Neural progenitor cell (in vitro differentiated cells): ENCODE results near the gene KCNJ18. TPM values are rescaled to one million over a fixed set of nuclear protein-coding genes. Genes with fewer than 3 reads are reported as not detected.
"Not testable (repeated sequence)": the region's sequence is repeated elsewhere in the genome, so short reads cannot be mapped to it uniquely, and the experiment has no call there.

ENCODE experiments used
- DNase-seq: peaks from one replicate; pipeline ENCODE4 v3.0.0-alpha.2; 2016; ENCODE audit warnings: low spot score
- H2AFZ ChIP-seq: fragments of 200-600 bp; sonication (generic); replicated peaks from 2 replicates; pipeline ENCODE4 v1.6.1; 2016; ENCODE audit warnings: antibody characterized with exemption
- H3F3A ChIP-seq: fragments of 200-600 bp; sonication (generic); 2 replicates; pipeline ENCODE4 v1.6.1; 2016; ENCODE audit warnings: antibody characterized with exemption, low read depth
- H3K27ac ChIP-seq: fragments of 200-600 bp; sonication (generic); 2 replicates; pipeline ENCODE4 v1.5.1; 2016; ENCODE audit warnings: mild to moderate bottlenecking
- H3K27me3 ChIP-seq: fragments of 200-600 bp; sonication (generic); 2 replicates; pipeline ENCODE4 v1.6.1; 2016; ENCODE audit warnings: mild to moderate bottlenecking, moderate library complexity
- H3K36me3 ChIP-seq: fragments of 200-600 bp; sonication (generic); 2 replicates; pipeline ENCODE4 v1.5.1; 2016
- H3K4me1 ChIP-seq: fragments of 200-600 bp; sonication (generic); 2 replicates; pipeline ENCODE4 v1.6.1; 2016; ENCODE audit warnings: mixed run types
- H3K4me2 ChIP-seq: fragments of 200-600 bp; sonication (generic); 2 replicates; pipeline ENCODE4 v1.6.1; 2016
- H3K4me3 ChIP-seq: fragments of 200-600 bp; sonication (generic); 2 replicates; pipeline ENCODE4 v1.5.1; 2016
- H3K79me2 ChIP-seq: fragments of 200-600 bp; sonication (generic); 2 replicates; pipeline ENCODE4 v1.6.1; 2016; ENCODE audit warnings: low read depth
- H3K9ac ChIP-seq: fragments of 200-600 bp; sonication (generic); 2 replicates; pipeline ENCODE4 v1.6.1; 2016
- H3K9me3 ChIP-seq: fragments of 200-600 bp; sonication (generic); 2 replicates; pipeline ENCODE4 v1.5.1; 2016; ENCODE audit warnings: low read depth
- H4K20me1 ChIP-seq: fragments of 200-600 bp; sonication (generic); 2 replicates; pipeline ENCODE4 v1.6.1; 2016; ENCODE audit warnings: low read depth
- H3K27ac Mint-ChIP-seq: 3 replicates; pipeline ENCODE4 v1.8.0; 2021; ENCODE audit warnings: mixed read lengths
- H3K27me3 Mint-ChIP-seq: 2 replicates; pipeline ENCODE4 v1.8.0; 2022; ENCODE audit warnings: low read depth, mild to moderate bottlenecking, inconsistent platforms, moderate library complexity, mixed read lengths; ENCODE audit not compliant: insufficient read depth
- H3K36me3 Mint-ChIP-seq: 3 replicates; pipeline ENCODE4 v1.8.0; 2021; ENCODE audit warnings: mixed read lengths
- H3K4me1 Mint-ChIP-seq: 3 replicates; pipeline ENCODE4 v1.8.0; 2021; ENCODE audit warnings: mixed read lengths
- H3K4me3 Mint-ChIP-seq: 3 replicates; pipeline ENCODE4 v1.8.0; 2021; ENCODE audit warnings: mild to moderate bottlenecking, moderate library complexity, mixed read lengths
- H3K9me3 Mint-ChIP-seq: 3 replicates; pipeline ENCODE4 v1.8.0; 2020; ENCODE audit warnings: mixed read lengths
- EZH2 ChIP-seq: fragments of 200-600 bp; sonication (generic); IDR thresholded peaks from 2 replicates; pipeline ENCODE4 v1.6.1; 2017; ENCODE audit warnings: antibody characterized with exemption, mild to moderate bottlenecking, moderate library complexity
- EZH2phosphoT487 ChIP-seq: fragments of 200-600 bp; sonication (generic); IDR thresholded peaks from 2 replicates; pipeline ENCODE4 v1.6.1; 2017; ENCODE audit warnings: antibody characterized with exemption
- total RNA-seq: library from RNA; depleted of rRNA; stranded (reverse); fragments of >200 nt; gene quantifications from 2 replicates; pipeline ENCODE4 v1.2.3, GENCODE V29; 2015; ENCODE audit warnings: low replicate concordance
- TF ChIP-seq, protein P1 (sequence below): fragments of 200-600 bp; sonication (generic); IDR thresholded peaks from 2 replicates; pipeline ENCODE4 v1.5.1; 2017; ENCODE audit warnings: antibody characterized with exemption, mild to moderate bottlenecking

Gene KCNJ18
- total RNA-seq, 1 donor from 2014 or later, result not detected

DNA sequence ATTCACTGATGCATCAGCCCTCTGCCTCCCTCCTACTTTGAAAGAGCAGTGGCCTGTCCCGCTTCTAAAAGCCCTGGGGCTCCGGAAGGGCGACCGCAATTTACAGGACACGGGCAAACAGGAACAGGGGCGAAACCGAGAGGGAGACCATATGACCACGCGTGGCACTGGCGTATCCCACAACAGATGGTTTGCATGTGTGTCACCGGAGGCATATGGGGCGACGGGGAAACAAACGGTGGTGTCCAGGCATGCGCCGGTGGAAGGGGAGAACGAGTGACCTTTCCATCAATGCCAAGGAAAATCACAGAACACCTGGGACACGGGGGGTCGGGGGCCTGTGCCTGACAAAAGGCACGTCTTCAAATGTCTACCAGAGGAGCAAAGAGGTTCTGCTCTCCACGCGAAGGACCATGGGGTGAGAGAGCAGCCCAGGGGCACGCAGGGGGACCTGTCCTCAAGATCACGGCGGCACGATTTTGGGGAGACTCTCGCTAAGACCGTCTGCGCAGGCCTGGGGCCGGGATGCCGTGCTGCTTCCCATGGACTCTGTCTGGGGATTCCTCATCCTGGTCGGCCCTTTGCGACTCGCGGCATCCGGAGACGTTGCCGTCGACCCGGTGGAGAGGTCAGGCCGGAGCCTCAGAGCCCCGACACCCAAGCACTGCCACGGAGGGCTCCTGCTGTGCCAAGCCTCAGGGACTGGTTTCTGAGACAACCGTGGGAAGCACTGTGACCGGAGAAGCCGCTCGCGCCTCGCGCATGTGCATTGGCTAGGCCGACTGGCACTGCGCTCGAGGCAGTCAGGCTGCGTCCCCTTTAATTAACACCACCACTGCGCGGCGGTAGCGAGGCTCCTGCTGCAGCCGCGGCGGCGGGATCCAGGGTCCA lies 12.8 kb upstream of the KCNJ18 start:
- peaks cover 2% of the 10 kb centered on the region for H3K36me3 Mint-ChIP-seq
- Histone ChIP-seq H3F3A (no peaks in the 10 kb centered on the region), H3K27ac (no peak overlapping the region), H3K79me2 (no peaks in the 10 kb centered on the region), H4K20me1 (no peaks in the 10 kb centered on the region), H3K4me3 (no peak overlapping the region), H2AFZ (no peak overlapping the region), H3K36me3 (no peaks in the 10 kb centered on the region), H3K4me2 (no peak overlapping the region), H3K9me3 (no peaks in the 10 kb centered on the region), H3K9ac (no peak overlapping the region), H3K27me3 (no peaks in the 10 kb centered on the region), H3K4me1 (no peaks in the 10 kb centered on the region)
- TF ChIP-seq, protein P1, sequence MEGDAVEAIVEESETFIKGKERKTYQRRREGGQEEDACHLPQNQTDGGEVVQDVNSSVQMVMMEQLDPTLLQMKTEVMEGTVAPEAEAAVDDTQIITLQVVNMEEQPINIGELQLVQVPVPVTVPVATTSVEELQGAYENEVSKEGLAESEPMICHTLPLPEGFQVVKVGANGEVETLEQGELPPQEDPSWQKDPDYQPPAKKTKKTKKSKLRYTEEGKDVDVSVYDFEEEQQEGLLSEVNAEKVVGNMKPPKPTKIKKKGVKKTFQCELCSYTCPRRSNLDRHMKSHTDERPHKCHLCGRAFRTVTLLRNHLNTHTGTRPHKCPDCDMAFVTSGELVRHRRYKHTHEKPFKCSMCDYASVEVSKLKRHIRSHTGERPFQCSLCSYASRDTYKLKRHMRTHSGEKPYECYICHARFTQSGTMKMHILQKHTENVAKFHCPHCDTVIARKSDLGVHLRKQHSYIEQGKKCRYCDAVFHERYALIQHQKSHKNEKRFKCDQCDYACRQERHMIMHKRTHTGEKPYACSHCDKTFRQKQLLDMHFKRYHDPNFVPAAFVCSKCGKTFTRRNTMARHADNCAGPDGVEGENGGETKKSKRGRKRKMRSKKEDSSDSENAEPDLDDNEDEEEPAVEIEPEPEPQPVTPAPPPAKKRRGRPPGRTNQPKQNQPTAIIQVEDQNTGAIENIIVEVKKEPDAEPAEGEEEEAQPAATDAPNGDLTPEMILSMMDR, result no peak
- TF ChIP-seq EZH2phosphoT487 (no peak), EZH2 (no peak)
- no peak for DNase-seq
- H3K4me3 Mint-ChIP-seq, result no peak overlapping the region
- peaks cover 11% of the 10 kb centered on the region for H3K27me3 Mint-ChIP-seq
- no peak overlapping the region for H3K27ac Mint-ChIP-seq
- peaks cover 66% of the 10 kb centered on the region for H3K9me3 Mint-ChIP-seq
- H3K4me1 Mint-ChIP-seq, result no peaks in the 10 kb centered on the region

DNA sequence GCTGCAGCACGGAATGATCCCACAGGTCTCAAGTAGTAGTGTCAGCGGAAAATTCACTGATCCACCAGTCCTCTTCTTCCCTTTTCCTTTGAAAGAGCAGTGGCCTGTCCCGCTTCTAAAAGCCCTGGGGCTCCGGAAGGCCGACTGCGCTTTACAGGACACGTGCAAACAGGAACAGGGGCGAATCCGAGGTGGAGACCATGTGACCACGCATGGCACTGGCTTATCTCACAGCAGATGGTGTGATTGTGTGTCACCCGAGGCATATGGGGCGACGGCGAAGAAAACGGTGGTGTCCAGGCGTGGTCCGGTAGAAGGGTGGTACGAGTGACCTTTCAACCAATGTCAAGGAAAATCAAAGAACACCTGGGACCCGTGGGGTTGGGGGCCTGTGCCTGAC lies 12.0 kb upstream of the KCNJ18 start:
- Histone ChIP-seq H3K4me1 (no peaks in the 10 kb centered on the region), H3K4me3 (no peak overlapping the region), H2AFZ (no peak overlapping the region), H3F3A (no peaks in the 10 kb centered on the region), H3K79me2 (no peaks in the 10 kb centered on the region), H3K9ac (no peak overlapping the region), H3K4me2 (no peak overlapping the region), H4K20me1 (no peaks in the 10 kb centered on the region), H3K27ac (no peak overlapping the region), H3K9me3 (no peaks in the 10 kb centered on the region), H3K36me3 (no peaks in the 10 kb centered on the region), H3K27me3 (no peaks in the 10 kb centered on the region)
- TF ChIP-seq, protein P1, result no peak
- no peak for TF ChIP-seq EZH2phosphoT487
- no peak for TF ChIP-seq EZH2
- Mint-ChIP-seq H3K4me3 (no peak overlapping the region), H3K27me3 (peaks cover 9% of the 10 kb centered on the region), H3K27ac (no peak overlapping the region), H3K4me1 (no peaks in the 10 kb centered on the region), H3K36me3 (peaks cover 2% of the 10 kb centered on the region), H3K9me3 (peaks cover 57% of the 10 kb centered on the region)
- no peak for DNase-seq

DNA sequence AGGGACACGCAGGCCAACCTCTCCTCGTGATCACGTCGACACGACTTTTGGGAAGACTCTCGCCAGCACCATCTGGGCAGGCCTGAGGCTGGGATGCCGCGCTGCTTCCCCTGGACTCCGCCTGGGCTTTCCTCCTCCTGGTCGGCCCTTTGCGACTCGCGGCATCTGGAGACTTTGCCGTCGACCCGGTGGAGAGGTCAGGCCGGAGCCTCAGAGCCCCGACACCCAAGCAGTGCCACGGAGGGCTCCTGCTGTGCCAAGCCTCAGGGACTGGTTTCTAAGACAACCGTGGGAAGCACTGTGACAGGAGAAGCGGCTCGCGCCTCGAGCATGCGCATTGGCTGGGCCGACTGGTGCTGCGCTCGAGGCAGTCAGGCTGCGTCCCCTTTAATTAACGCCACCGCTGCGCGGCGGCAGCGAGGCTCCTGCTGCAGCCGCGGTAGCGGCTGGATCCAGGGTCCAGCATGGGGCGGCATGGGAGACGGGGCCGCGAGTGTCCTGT lies 11.4 kb upstream of the KCNJ18 start:
- peaks cover 52% of the 10 kb centered on the region for H3K9me3 Mint-ChIP-seq
- not testable (repeated sequence) for H3K4me3 ChIP-seq, H3K4me2 ChIP-seq

DNA sequence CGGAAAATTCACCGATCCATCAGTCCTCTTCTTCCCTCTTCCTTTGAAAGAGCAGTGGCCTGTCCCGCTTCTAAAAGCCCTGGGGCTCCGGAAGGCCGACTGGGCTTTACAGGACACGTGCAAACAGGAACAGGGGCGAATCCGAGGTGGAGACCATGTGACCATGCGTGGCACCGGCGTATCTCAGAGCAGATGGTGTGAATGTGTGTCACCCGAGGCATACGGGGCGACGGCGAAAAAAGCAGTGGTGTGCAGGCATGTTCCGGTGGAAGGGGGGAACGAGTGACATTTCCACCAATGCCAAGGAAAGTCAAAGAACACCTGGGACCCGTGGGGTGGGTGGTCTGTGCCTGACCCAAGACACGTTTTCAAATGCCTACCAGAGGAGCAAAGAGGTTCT lies 10.7 kb upstream of the KCNJ18 start:
- DNase-seq, H3K4me3 ChIP-seq, H3K27me3 ChIP-seq, H3K36me3 Mint-ChIP-seq, H3K9me3 ChIP-seq, H3K27ac Mint-ChIP-seq, H3K4me1 ChIP-seq, H3K36me3 ChIP-seq, H3K79me2 ChIP-seq, H3K4me2 ChIP-seq, H3K4me1 Mint-ChIP-seq, H3K27me3 Mint-ChIP-seq, H3K9ac ChIP-seq, H3K27ac ChIP-seq, H4K20me1 ChIP-seq, H3F3A ChIP-seq, H2AFZ ChIP-seq, H3K4me3 Mint-ChIP-seq: not testable (repeated sequence)
- peaks cover 51% of the 10 kb centered on the region for H3K9me3 Mint-ChIP-seq

More for the DNA sequence above, 11.4 kb upstream of the KCNJ18 start:
- not testable (repeated sequence) for H3K79me2 ChIP-seq, H3K4me1 Mint-ChIP-seq, H3K27ac Mint-ChIP-seq, H3K36me3 ChIP-seq, H3K36me3 Mint-ChIP-seq, H3K4me3 Mint-ChIP-seq, H3K27me3 ChIP-seq, DNase-seq, H3K9ac ChIP-seq, H2AFZ ChIP-seq, H3K27me3 Mint-ChIP-seq, H3K4me1 ChIP-seq, H3K27ac ChIP-seq, H3F3A ChIP-seq, H3K9me3 ChIP-seq, H4K20me1 ChIP-seq

DNA sequence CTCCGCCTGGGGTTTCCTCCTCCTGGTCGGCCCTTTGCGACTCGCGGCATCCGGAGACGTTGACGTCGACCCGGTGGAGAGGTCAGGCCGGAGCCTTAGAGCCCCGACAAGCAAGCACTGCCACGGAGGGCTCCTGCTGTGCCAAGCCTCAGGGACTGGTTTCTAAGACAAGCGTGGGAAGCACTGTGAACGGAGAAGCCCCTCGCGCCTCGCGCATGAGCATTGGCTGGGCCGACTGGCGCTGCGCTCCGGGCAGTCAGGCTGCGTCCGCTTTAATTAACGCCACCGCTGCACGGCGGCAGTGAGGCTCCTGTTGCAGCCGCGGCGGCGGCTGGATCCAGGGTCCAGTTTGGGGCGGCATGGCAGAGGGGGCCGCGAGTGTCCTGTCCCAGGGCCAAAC lies 10.2 kb upstream of the KCNJ18 start:
- H3K4me1 Mint-ChIP-seq, H3K27me3 ChIP-seq, H3K4me2 ChIP-seq, H3K4me3 Mint-ChIP-seq, H3K9me3 ChIP-seq, H3K4me3 ChIP-seq, H3K27ac Mint-ChIP-seq, H3K36me3 Mint-ChIP-seq, H3K9ac ChIP-seq, DNase-seq, H2AFZ ChIP-seq, H3F3A ChIP-seq, H3K79me2 ChIP-seq, H3K4me1 ChIP-seq, H3K27ac ChIP-seq, H4K20me1 ChIP-seq, H3K36me3 ChIP-seq: not testable (repeated sequence)
- Mint-ChIP-seq H3K27me3 (peaks cover 10% of the 10 kb centered on the region), H3K9me3 (peaks cover 51% of the 10 kb centered on the region)

DNA sequence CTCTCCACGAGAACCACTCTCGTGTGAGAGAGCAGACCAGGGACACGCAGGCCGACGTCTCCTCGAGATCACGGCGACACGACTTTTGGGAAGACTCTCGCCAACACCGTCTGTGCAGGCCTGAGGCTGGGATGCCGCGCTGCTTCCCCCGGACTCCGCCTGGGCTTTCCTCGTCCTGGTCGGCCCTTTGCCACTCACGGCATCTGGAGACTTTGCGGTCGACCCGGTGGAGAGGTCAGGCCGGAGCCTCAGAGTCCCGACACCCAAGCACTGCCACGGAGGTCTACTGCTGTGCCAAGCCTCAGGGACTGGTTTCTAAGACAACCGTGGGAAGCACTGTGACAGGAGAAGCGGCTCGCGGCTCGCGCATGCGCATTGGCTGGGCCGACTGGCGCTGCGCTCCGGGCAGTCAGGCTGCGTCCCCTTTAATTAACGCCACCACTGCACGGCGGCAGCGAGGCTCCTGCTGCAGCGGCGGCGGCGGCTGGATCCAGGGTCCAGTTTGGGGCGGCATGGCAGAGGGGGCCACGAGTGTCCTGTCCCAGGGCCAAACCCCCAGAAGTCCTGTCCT lies 9.1 kb upstream of the KCNJ18 start:
- Mint-ChIP-seq H3K27me3 (peaks cover 10% of the 10 kb centered on the region), H3K9me3 (peaks cover 48% of the 10 kb centered on the region)
- not testable (repeated sequence) for H3K4me3 ChIP-seq, H3K4me2 ChIP-seq, H3K4me3 Mint-ChIP-seq, H3K79me2 ChIP-seq, H2AFZ ChIP-seq, H3F3A ChIP-seq, H4K20me1 ChIP-seq, H3K36me3 ChIP-seq, H3K4me1 Mint-ChIP-seq, DNase-seq, H3K9me3 ChIP-seq, H3K27me3 ChIP-seq, H3K4me1 ChIP-seq, H3K9ac ChIP-seq, H3K27ac ChIP-seq, H3K36me3 Mint-ChIP-seq, H3K27ac Mint-ChIP-seq
